Rectal smooth muscle tissue (tissue), 1 donor: ENCODE results near the gene ABLIM1.
A peak's percentile ranks its signal among the peaks of the same experiment; 100 is the strongest.

Experiments
- H3K27ac ChIP-seq: one replicate; pipeline ENCODE4 v1.7.0; 2013; ENCODE audit warnings: low read depth, low read length, inconsistent platforms
- H3K27me3 ChIP-seq: one replicate; pipeline ENCODE4 v1.7.0; 2013; ENCODE audit warnings: low read length; ENCODE audit not compliant: control insufficient read depth, insufficient read depth
- H3K36me3 ChIP-seq: one replicate; pipeline ENCODE4 v1.7.0; 2013; ENCODE audit warnings: low read length; ENCODE audit not compliant: control insufficient read depth, insufficient read depth
- H3K4me1 ChIP-seq: one replicate; pipeline ENCODE4 v1.7.0; 2013; ENCODE audit warnings: low read length; ENCODE audit not compliant: control insufficient read depth, insufficient read depth
- H3K4me3 ChIP-seq: one replicate; pipeline ENCODE4 v1.7.0; 2013; ENCODE audit warnings: low read length
- H3K9ac ChIP-seq: one replicate; pipeline ENCODE4 v1.7.0; 2013; ENCODE audit warnings: low read length

Gene ABLIM1

DNA sequence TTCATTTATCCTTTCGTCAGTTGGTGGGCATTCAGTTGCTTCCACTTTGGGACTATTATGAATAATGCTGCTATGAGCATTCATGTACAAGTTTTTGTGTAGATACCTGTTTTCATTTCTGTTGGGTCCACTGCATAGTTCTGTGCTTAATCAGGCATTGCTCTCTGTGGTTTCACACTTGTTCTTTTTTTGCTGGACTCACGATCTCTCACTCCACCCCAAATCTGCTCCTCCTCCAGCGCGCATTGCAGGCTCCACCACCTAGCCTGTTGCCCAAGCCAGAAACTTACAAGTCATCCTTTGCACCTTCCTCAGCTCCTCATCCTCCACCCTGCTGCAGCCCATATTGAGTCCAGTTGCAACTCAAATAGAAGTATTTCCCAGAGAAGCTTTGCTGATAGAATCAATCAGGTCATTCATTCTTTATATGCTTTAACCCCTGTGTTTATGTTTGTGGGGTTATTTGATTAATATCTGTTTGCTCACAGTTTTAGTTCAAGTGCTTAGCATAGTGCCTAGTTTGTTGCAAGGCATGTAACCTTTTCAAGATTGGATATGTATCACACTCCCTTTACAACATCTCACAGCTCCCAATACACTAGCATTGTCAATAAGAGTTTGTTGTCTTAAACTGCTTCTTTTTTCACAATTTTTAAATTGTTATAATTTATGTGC lies 237.1 kb downstream of the ABLIM1 start:
- Histone ChIP-seq H3K4me3 (no peak overlapping the region), H3K4me1 (no peaks in the 10 kb centered on the region), H3K9ac (no peak overlapping the region)

DNA sequence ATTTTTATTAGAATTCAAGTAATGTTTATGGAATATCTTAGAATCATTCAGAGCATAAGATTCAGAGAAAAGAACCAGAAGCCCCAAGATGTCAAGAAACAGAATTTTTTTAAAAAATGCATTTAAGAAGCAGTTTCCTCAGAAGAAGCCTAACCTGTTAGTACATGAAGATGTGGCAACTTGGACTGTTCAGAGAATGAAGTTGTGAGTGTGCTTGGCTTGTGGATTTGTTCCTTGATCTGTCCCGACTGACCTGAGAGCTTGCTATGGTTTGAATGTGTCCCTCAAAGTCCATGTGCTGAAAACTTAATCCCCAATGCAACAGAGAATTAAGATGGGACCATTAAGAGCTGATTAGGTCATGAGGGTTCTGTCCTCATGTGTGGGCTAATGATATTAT lies 240.0 kb downstream of the ABLIM1 start:
- Histone ChIP-seq H3K9ac (no peak overlapping the region), H3K27ac (no peak overlapping the region), H3K36me3 (no peaks in the 10 kb centered on the region), H3K4me3 (no peak overlapping the region), H3K4me1 (peaks cover 2% of the 10 kb centered on the region), H3K27me3 (no peaks in the 10 kb centered on the region)

More for the DNA sequence above, 237.1 kb downstream of the ABLIM1 start:
- Histone ChIP-seq H3K36me3 (no peaks in the 10 kb centered on the region), H3K27ac (no peak overlapping the region), H3K27me3 (no peaks in the 10 kb centered on the region)

DNA sequence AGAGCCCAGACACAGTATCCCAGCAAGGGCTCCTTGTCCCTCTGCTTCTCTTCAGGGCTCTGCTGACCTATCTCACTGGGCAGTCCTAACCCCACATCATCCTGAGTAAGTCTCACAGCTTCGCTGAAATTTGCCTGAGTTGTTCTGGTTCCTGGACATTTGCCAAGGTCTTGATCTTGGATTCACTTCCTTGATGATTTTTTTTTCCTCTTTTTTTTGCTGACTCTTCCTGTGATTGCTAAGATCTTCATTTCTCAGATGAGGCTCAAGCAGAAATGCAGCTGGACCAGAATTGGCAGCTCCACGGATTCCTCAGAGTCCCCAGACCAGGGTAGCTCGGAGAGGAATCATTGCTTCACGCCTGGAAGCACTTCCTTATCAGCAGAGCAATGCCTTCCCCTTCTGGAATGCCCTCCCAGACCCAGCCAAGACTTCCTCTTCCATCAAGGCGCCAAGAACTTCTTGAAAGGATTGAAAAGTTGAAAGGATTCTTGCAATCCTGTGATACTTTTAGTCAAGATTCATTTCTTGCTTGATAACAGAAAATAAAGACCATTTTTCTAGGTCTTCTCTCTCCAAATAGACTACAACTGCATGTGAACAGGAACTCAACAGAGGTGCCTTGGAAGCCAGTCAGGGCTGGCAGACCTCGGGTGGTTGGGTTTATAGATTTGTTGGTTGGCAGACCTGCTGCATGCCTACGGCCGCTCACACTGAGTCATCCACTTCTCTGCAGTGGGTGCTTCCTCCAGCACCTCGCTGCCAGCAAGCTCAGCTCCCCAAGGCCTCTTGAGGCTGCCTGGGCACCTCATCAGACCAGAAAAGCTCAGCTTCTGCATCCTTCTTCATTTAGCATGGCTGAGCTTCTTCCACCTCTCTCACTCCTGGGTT lies 244.9 kb downstream of the ABLIM1 start:
- H3K9ac ChIP-seq, result no peak overlapping the region

DNA sequence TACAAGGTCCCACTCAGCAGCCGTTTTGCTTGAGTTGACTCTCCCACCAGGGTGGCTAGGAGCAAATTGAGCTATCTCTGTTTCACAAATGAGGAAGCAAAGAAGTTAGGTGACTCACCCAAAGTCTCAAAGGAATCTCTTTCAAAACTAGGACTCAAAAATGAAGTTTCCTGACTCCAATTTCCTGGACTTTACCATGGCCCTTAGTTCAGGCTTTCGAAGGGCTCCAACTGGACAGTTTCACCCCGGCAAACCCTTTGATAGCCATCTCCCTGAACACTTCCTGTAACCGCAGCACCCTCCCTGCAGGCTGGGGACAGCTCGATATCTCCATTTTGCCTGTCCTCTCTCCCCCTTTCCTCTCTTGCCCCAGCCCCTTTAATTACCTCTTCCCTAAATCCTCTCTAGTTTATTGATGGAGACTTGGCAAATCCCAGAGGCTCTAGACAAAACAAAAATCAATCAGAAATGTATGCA lies 249.1 kb downstream of the ABLIM1 start:
- peaks cover 2% of the 10 kb centered on the region for H3K4me1 ChIP-seq
- H3K9ac ChIP-seq, result no peak overlapping the region
- H3K27me3 ChIP-seq, result no peaks in the 10 kb centered on the region
- H3K27ac ChIP-seq, result no peak overlapping the region
- no peaks in the 10 kb centered on the region for H3K36me3 ChIP-seq
- H3K4me3 ChIP-seq, result no peak overlapping the region

More for the DNA sequence above, 244.9 kb downstream of the ABLIM1 start:
- Histone ChIP-seq H3K27me3 (no peaks in the 10 kb centered on the region), H3K4me3 (no peak overlapping the region), H3K4me1 (peaks cover 2% of the 10 kb centered on the region), H3K27ac (no peak overlapping the region), H3K36me3 (no peaks in the 10 kb centered on the region)

DNA sequence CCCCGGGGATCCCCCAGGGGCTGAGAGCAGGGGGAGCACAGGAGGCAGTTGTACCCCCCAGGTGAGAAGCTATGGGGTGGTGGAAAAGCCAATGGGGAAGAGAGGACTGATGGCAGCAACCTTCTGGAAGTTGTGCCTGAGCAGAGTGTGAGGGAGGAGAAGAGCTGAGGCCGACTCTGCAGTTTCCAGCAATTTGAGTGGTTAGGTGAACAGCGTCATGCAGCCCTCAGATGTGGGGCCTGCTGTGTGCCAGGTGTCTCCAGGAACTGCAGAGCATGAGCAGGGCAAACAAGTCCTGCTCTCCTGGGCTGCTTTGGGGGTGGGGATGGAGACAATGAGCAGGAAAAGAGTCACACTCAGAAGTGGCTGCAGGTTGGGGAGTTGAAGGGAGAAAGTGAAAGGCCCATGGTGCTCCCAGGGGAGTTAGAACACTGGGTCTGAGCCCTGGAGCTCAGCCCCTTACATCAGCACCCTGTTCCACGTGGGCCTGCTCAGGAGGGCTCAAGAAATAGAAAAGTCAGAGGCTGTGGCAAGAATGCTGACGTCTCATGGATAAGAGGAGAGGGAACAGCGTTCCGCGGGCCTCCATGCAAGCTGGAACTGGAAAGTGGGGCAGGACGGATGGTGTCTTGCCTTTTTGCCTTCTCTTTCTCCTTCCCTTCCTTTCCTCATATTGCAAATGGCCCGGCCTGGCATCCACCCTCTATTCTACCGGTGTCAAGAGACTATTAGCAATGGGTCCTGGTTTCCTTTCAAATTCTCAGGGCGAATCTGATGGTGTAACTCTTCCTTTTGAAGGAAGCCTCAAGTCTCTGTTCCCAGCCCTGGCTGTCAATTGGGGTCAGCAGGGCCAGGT lies 249.7 kb downstream of the ABLIM1 start:
- no peak overlapping the region for H3K27ac ChIP-seq
- no peak overlapping the region for H3K9ac ChIP-seq
- H3K36me3 ChIP-seq, result no peaks in the 10 kb centered on the region
- no peaks in the 10 kb centered on the region for H3K4me1 ChIP-seq
- H3K4me3 ChIP-seq, result no peak overlapping the region
- H3K27me3 ChIP-seq, result no peaks in the 10 kb centered on the region

DNA sequence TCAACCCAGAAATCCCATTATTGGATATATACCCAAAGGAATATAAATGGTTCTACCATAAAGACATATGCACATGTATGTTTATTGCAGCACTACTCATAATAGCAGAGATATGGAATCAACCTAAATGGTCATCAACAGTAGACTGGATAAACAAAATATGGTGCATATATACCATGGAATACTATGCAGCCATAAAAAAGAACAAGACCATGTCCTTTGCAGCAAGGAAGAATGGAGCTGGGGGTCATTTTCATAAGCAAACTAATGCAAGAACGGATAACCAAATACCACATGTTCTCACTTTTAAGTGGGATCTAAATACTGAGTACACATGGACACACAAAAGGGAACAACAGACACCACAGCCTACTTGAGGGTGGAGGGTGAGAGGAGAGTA lies 251.6 kb downstream of the ABLIM1 start:
- Histone ChIP-seq H3K4me1 (peaks cover 2% of the 10 kb centered on the region), H3K27me3 (no peaks in the 10 kb centered on the region), H3K36me3 (no peaks in the 10 kb centered on the region), H3K4me3 (no peak overlapping the region), H3K9ac (no peak overlapping the region), H3K27ac (no peak overlapping the region)

DNA sequence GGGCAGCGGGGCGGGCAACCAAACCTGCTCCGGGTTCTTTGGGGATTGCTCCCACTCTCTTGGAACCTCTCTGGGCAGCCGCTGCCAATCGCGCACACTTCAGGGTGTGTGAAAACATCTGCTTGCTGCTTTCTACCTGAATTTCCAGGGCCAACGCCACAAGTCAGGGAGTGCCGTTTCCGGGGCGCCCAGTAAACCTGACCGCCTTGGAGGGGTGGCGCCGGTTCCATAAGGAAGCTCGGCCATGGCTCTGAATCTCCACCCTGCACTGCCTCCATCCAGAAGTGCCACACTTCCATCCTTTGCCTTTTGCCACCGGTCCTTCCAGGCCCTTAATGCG lies 253.1 kb downstream of the ABLIM1 start:
- Histone ChIP-seq H3K36me3 (no peaks in the 10 kb centered on the region), H3K27ac (no peak overlapping the region), H3K9ac (no peak overlapping the region), H3K4me3 (peak overlapping the region; percentile 70), H3K4me1 (peaks cover 12% of the 10 kb centered on the region), H3K27me3 (no peaks in the 10 kb centered on the region)

DNA sequence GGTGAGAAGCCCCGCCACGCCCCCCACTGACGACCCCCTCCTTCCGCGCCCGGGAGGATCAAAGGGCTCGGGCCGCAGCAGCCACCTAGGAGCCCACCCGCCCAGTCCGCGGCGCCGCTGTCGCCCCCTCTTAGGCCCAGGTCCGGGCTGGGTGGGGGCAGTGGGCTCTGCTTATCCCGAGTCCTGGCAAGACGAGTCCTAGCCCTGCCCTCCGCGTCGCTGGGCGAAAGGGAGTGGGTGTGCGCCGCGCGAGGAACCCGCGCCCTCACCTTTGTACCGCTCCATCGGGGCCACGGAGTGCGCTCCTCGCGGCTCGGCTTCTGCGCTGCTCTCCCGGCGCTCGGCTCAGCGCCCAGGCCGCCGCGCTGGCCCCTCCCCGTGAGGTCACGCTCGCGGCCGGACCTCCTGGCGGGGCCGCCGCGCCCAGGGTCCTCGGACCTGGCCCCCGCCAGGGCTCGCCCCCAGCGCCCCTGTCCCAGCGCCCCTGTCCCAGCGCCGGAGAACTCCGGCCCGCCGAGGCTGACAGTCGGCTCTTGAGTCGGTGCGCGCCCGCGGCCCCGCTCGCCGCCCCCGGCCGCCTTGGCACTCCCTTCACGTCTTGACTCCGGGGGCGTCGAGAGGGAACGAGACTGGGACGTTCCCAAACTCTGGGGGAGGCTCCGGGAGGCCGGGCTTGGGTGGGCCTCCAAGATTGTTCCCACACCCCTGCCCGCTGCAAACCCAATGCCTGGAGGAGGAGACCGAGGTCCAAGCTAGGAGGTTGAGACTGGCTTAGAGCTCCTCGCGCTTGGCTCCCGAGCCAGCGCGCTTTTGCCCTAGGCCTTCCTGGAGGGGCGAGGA lies 253.7 kb downstream of the ABLIM1 start, which contains the start of gene AFAP1L2:
AFAP1L2 (minus strand) TSS at position 332 of the 840 bp plus-strand sequence; CDS start at position 285, 47 bp downstream.
- Histone ChIP-seq H3K27me3 (no peaks in the 10 kb centered on the region), H3K4me3 (peak within 1 kb of the TSS; percentile 70), H3K27ac (peak within 1 kb of the TSS; percentile 42), H3K36me3 (no peaks in the 10 kb centered on the region), H3K9ac (no peak within 1 kb of the TSS), H3K4me1 (peaks cover 18% of the 10 kb centered on the region)

DNA sequence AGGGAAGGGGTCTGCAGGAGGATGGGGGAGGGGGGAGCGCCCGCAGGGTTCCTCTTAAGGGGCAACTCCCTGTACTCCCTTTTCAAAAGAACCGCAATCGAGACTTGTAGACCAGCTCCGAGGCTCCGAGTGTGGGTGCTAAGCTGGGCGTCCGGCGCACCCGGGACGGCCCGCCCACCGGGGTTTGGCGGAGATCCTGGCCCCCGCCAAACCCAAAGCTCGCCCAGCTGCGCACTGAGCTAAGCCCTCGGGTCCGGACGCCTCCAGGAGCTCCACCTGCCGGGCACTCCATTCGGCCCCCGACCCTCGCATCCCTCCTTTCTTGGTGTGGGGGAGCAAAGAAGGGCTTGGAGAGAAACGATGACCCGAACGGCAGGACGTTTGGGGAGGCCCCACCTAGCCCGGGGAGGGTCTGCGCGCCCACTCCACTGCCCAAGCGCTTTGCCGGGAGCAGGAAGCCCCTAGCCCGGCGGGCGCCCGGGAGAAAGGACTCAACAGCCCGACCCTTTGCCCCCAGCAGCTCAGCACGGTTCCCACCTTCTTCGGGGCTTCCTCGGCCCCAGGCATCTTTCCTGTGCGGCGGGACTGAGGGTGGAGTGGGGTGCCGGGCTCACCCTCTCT lies 254.4 kb downstream of the ABLIM1 start:
- H3K9ac ChIP-seq, result no peak overlapping the region
- H3K4me1 ChIP-seq, result peaks cover 18% of the 10 kb centered on the region
- no peaks in the 10 kb centered on the region for H3K27me3 ChIP-seq
- H3K27ac ChIP-seq, result peak overlapping the region; percentile 42
- no peaks in the 10 kb centered on the region for H3K36me3 ChIP-seq
- H3K4me3 ChIP-seq, result peak overlapping the region; percentile 70

DNA sequence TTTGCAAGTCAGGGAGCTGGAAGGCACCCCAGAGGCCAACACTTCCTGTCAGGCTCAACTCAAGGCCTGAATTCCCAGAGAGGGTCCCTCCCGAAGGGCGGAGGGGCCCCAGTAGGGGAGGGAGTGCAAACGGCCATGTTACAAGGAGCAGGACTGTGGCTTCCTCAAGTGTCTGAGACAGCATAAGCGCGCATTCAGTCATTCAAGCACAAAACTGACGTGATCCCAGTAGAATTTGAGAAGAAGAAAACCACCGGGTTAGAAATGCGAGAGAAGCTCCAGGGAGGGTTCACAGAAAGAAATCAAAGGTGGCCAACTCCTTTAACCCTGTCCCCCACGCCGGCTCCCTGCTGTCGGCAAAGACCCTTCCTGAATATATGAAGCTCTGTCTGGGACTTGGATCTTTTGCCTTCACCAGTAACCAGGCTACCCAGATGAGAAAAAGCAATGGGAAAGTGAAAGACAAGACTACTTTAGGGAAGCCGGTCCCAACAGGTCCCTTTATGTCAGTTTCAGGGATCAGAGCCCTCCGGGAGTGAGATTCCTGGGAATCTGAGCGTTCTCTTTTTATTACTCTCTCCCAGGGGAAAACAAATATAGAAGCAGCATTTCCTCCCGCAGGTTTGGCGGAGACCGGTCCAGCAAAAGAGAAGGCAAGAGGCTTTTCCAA lies 255.1 kb downstream of the ABLIM1 start:
- H3K27me3 ChIP-seq, result no peaks in the 10 kb centered on the region
- no peak overlapping the region for H3K9ac ChIP-seq
- peak overlapping the region; percentile 42 for H3K27ac ChIP-seq
- H3K4me3 ChIP-seq, result peak overlapping the region; percentile 70
- H3K4me1 ChIP-seq, result peaks cover 18% of the 10 kb centered on the region
- no peaks in the 10 kb centered on the region for H3K36me3 ChIP-seq

DNA sequence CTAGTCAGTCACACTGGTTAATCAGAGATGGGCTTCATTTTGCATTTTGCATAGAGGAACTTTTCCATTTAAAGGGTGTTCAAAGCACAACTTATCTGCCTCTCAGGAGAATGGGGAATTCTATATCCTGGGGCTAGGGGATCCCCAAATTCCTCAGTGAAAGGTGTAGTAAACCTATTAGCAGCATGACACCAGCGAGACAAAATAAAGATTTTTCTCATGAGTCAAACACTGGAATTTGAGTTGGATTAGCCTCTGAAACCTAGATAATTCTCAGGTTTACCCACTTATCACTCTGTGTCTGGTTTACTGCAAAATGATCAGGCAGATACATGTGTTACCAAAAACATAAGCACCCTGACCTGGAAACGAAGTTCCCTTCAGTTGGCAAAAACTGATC lies 255.8 kb downstream of the ABLIM1 start:
- Histone ChIP-seq H3K27ac (peak overlapping the region; percentile 42), H3K9ac (no peak overlapping the region), H3K4me3 (no peak overlapping the region), H3K36me3 (no peaks in the 10 kb centered on the region), H3K27me3 (no peaks in the 10 kb centered on the region), H3K4me1 (peaks cover 21% of the 10 kb centered on the region)
